PFSK-1 (cell line): Measurements from ENCODE around the gene ZNF654.

Source experiments
- FOXP2 ChIP-seq: optimal IDR thresholded peaks from 2 replicates; pipeline ENCODE3; 2011; ENCODE audit warnings: borderline replicate concordance, control low read depth, inconsistent platforms; ENCODE audit not compliant: insufficient read depth; ENCODE audit errors: extremely low read length, extremely low read depth
- POLR2AphosphoS5 ChIP-seq: IDR thresholded peaks from 2 replicates; pipeline ENCODE4 v1.6.1; 2012; ENCODE audit warnings: low read depth, mild to moderate bottlenecking, control low read depth, low read length, moderate library complexity
- REST ChIP-seq, 2 experiments: IDR thresholded peaks; 2 replicates each; pipeline versions ENCODE4 v1.6.1 to v1.8.0; 2011 to 2012; ENCODE audit warnings: low read depth in 2 of 2, low read length in 2 of 2, control low read depth in 1 of 2, inconsistent platforms in 1 of 2, mild to moderate bottlenecking in 1 of 2, moderate library complexity in 1 of 2; ENCODE audit not compliant: insufficient read depth in 1 of 2
- SIN3A ChIP-seq: IDR thresholded peaks from 2 replicates; pipeline ENCODE4 v1.6.1; 2012; ENCODE audit warnings: mild to moderate bottlenecking, low read length, moderate library complexity, borderline replicate concordance; ENCODE audit not compliant: insufficient read depth
- TAF1 ChIP-seq: IDR thresholded peaks from 2 replicates; pipeline ENCODE4 v1.6.1; 2012; ENCODE audit warnings: low read length, control low read depth, borderline replicate concordance; ENCODE audit not compliant: insufficient read depth

ZNF654 gene

GRCh38 chr3:88092270-88092669 is 33.2 kb downstream of the ZNF654 start:
- TF ChIP-seq FOXP2 = no peak
- TF ChIP-seq POLR2AphosphoS5 = no peak
- TF ChIP-seq TAF1 = no peak
- TF ChIP-seq REST (IDR thresholded peaks at IDR 0.05; ENCODE audit: insufficient read depth in 1 of 2, low read depth in 2 of 2, low read length in 2 of 2) = no peak
- TF ChIP-seq SIN3A = no peak

GRCh38 chr3:88093266-88093665 is 34.2 kb downstream of the ZNF654 start:
- TF ChIP-seq SIN3A (no peak), TAF1 (no peak), FOXP2 (no peak)

GRCh38 chr3:88101142-88101541 is 42.1 kb downstream of the ZNF654 start:
- no peak for TF ChIP-seq TAF1
- no peak for TF ChIP-seq FOXP2
- TF ChIP-seq POLR2AphosphoS5 = no peak
- no peak for TF ChIP-seq REST (IDR thresholded peaks at IDR 0.05; ENCODE audit: insufficient read depth in 1 of 2, low read depth in 2 of 2, low read length in 2 of 2)
- no peak for TF ChIP-seq SIN3A

GRCh38 chr3:88105325-88105724 is 46.3 kb downstream of the ZNF654 start:
- TF ChIP-seq SIN3A (no peak), TAF1 (no peak), POLR2AphosphoS5 (no peak), REST (IDR thresholded peaks at IDR 0.05; ENCODE audit: insufficient read depth in 1 of 2, low read depth in 2 of 2, low read length in 2 of 2) (no peak), FOXP2 (no peak)

GRCh38 chr3:88112289-88112688 is 53.2 kb downstream of the ZNF654 start:
- TF ChIP-seq POLR2AphosphoS5 = no peak
- TF ChIP-seq TAF1 = no peak
- no peak for TF ChIP-seq REST (IDR thresholded peaks at IDR 0.05; ENCODE audit: insufficient read depth in 1 of 2, low read depth in 2 of 2, low read length in 2 of 2)
- TF ChIP-seq FOXP2 = no peak
- no peak for TF ChIP-seq SIN3A
